ENCODE data around the gene RSPO3.

GRCh38 chr6:127243501-127243900, 125.0 kb downstream of the RSPO3 start:
- TF ChIP-seq CTCF (IDR thresholded peaks at IDR 0.05): no peak
- TF ChIP-seq POLR2AphosphoS5 (IDR thresholded peaks at IDR 0.05): no peak
- no peak for TF ChIP-seq POLR2A (IDR thresholded peaks at IDR 0.05)
- no peak for TF ChIP-seq EP300 (IDR thresholded peaks at IDR 0.05)
